Measurements from ENCODE around the gene USH2A.

USH2A gene

DNA sequence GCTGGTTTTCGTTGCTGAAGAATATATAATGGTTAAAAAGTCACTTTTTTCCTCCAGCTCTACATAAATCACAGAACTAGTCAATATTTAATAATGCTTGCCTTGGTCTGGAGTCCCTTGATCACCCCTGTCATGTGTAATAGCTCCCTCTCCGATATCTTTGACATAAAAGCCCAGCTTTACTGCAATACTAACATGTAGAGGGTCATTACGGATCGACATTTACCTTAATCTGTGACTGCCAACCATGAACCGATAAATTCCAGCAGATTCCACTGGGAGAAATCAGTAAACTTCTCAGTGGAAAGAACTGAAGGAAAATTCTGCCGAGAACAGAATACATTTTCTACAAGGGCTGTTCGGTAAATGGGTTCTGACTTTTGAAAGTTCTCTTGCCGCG is 459.6 kb downstream of the USH2A start:
- no peak for DNase-seq (ENCODE audit: low read depth in 1 of 2, low spot score in 1 of 2)

DNA sequence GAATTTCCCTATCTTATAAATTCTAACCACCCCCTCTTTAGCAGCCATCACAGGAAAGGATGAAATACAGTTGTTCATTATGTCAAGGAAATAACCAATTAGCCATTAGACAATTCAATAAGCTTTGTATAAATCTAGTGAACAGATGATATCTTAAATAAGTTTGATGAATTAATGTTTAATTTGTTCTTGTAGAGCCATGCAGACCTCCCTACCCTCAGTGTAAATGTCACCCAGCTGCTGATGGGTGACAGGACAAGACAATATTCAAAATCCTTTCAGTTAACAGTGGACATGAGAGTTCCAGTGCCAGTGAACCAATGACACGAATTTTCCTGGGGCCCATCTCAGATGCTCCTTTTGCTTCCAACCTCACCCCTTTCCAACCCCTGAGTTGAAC is 460.2 kb downstream of the USH2A start:
- no peak for DNase-seq (ENCODE audit: low read depth in 1 of 2, low spot score in 1 of 2)

- no peak for DNase-seq (ENCODE audit: low read depth in 1 of 2, low spot score in 1 of 2)
These were observed 464.4 kb downstream of the USH2A start for GRCh38 chr1:215958841-215959240.

DNA sequence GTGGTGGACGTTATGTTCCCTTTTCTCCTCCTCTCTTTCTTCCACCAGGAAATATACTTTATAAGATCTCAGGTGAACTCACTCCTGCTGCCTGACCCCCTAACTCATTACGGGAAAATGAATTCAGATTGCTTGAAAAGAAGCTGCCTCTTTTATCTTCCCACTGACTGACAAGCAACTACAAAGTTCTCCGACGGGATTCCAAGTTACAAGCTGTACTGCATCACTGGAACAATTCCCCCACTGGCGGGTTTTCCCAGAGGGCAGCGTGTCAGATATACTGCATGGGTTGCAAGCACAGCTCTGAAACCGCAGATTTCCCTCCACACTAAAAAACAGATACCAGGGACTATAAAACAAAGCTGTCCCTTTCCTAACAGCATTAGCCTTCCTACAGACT is 465.6 kb downstream of the USH2A start:
- no peak for DNase-seq (ENCODE audit: low read depth in 1 of 2, low spot score in 1 of 2)

GRCh38 chr1:215932558-215932957 is 490.7 kb downstream of the USH2A start:
- DNase-seq (ENCODE audit: low read depth in 1 of 2, low spot score in 1 of 2), result no peak

GRCh38 chr1:215926670-215927069 is 496.6 kb downstream of the USH2A start:
- DNase-seq (ENCODE audit: low read depth in 1 of 2, low spot score in 1 of 2), result no peak

DNA sequence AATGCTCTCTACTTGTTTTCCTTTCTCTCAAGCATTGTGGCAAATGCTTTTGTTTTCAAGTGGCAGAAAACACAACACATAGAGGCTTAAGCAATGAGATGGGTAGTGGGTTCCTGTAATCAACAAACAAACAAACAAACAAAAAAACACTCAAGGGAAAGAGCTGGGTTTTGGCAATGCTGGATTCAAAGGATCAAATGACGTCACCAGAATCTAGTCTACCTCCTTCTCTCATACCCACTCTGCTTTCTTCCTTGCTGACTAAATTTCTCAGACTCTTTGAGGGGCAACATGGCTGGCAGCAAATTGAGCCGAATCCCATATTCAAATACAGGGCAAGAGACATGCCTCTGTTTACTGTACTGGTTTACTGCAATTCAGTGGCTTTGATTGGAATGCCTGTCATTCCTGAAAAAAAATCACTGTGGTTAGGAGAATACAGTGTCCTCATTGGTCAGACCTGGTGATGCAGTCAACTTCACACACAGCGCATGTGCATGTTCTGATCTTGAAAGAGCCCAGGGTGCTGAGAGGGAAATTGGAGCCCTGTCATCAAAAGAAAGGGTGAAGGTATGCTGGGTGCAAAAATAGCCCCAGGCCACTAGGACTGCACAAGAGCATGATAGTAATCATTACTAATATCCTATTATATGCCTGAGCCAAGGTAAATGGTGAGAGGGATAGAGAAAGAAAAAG is 500.0 kb downstream of the USH2A start:
- DNase-seq (ENCODE audit: low read depth in 1 of 2, low spot score in 1 of 2), result no peak

DNA sequence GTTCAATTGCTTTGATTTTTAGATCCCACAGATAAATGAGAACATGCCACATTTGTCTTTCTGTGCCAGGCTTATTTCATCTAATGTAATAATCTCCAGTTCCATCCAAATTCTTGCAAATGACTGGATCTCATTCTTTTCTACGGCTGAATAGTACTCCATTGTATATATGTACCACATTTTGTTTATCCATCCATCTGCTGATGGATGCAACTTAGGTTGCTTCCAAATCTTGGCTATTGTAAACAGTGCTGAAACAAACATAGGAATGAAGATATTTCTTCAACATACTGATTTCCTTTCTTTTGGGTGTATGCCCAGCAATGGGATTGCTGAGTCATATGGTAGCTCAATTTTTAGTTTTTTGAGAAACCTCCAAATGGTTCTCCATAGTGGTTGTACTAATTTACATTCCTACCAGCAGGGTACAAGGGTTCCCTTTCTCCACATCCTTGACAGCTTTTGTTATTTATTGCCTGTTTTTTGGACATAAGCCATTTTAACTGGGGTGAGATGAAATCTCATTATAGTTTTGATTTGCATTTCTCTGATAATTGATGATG is 511.8 kb downstream of the USH2A start:
- DNase-seq (ENCODE audit: low read depth in 1 of 2, low spot score in 1 of 2), result no peak

- DNase-seq (ENCODE audit: low read depth in 1 of 2, low spot score in 1 of 2), result no peak
These were observed 517.6 kb downstream of the USH2A start for GRCh38 chr1:215905493-215906115.

DNA sequence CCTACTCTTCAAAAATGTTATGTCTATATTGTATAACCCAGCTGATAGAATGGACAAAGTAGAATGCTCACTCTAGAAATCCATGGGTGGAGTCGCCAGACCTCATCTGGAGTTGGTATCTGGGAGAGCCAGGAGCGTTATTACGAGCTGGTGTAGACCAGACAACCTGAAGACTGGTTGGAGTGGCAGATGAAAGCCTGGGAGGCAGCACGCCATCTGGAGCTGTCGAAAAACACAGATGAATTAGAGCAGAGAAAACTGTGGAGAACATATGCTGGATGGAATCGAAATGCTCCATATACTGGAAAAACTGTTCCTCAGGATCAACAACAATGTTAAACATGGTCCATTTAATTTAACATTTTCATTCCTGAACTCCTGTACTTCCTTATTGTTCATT is 522.6 kb downstream of the USH2A start:
- DNase-seq (ENCODE audit: low read depth in 1 of 2, low spot score in 1 of 2), result no peak

DNA sequence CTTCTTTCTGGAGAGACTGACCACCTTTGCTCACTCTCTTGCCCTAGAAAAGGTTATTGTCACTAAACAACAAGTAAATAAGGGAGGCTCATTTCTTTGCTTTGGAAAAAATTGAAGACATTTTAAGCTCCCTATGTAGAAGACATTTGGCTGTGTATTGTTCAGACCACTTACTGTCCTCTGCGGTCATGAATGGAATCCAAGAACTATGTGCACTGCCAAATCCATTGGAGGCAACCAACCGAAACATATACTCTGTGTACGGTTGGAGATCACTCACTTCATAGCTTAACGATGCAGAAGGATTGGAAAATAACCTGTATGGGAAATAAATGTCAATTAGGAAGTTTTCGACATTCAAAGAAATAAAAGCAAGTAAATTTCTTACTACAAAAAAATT is 523.3 kb downstream of the USH2A start:
- DNase-seq (ENCODE audit: low read depth in 1 of 2, low spot score in 1 of 2), result no peak

- DNase-seq (ENCODE audit: low read depth in 1 of 2, low spot score in 1 of 2), result no peak
These were observed 527.4 kb downstream of the USH2A start for GRCh38 chr1:215895893-215896292.

- DNase-seq (ENCODE audit: low read depth in 1 of 2, low spot score in 1 of 2), result no peak
These were observed 528.0 kb downstream of the USH2A start for GRCh38 chr1:215895276-215895675.

- DNase-seq (ENCODE audit: low read depth in 1 of 2, low spot score in 1 of 2), result no peak
These were observed 528.6 kb downstream of the USH2A start for GRCh38 chr1:215894617-215895016.

GRCh38 chr1:215891266-215892057 is 531.8 kb downstream of the USH2A start:
- DNase-seq (ENCODE audit: low read depth in 1 of 2, low spot score in 1 of 2), result no peak

- DNase-seq (ENCODE audit: low read depth in 1 of 2, low spot score in 1 of 2), result no peak
These were observed 532.8 kb downstream of the USH2A start for GRCh38 chr1:215890438-215890837.

DNA sequence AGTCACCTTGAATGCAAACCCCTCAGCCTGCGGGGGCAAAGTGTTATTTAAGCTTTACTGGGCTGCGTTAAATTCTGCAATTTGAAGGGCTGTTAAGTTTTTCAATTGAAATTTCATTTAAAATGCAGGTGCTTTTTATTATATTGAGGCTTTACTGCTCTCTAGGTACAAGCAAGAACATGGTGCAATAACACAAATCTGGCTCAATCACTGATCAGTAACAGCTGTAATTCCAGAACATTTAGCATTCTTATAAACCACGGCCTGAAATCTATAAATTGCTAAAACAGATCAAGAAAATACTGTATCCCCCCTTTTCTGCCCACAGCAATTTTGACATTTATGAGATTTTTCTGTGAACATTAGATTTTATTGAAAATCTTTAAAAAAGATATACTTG is 533.4 kb downstream of the USH2A start:
- DNase-seq (ENCODE audit: low read depth in 1 of 2, low spot score in 1 of 2), result no peak

DNA sequence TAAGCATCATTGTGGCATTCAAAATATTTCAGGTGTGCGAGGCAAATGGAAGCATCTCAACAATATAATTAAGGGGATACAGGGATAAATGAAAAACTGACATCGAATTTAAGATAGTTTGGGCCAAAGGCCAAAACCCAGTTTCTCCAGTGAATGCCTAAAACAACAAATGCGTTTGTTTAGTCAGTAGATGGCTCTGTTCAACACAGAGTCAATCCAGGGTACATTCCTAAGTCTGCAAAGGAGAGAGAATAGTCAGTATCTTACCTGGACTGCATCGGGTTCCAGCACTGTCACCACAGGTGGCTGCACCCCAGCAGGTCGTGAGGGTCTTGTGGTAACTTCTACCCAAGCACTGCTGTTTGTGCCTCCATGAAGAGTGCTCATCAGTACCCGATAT is 535.1 kb downstream of the USH2A start:
- no peak for DNase-seq (ENCODE audit: low read depth in 1 of 2, low spot score in 1 of 2)

DNA sequence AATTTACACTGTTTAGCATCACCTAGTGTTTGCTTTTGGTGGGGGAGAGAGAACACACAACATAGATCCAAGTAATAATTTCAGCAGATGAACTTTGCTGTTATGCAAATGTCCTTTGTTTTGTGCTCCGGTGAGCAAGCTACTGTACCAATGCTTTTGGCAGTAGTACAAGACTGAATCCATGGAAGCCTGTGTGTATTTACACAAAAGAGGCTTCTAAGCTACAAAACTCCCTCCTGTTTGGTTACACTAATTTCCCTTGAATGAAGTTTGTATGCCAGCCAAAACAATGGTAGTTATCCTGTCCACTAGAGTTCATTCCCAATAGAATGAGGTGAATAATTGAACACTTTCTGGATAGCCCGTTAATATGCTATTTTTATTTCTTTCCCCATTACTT is 535.6 kb downstream of the USH2A start:
- no peak for DNase-seq (ENCODE audit: low read depth in 1 of 2, low spot score in 1 of 2)

DNA sequence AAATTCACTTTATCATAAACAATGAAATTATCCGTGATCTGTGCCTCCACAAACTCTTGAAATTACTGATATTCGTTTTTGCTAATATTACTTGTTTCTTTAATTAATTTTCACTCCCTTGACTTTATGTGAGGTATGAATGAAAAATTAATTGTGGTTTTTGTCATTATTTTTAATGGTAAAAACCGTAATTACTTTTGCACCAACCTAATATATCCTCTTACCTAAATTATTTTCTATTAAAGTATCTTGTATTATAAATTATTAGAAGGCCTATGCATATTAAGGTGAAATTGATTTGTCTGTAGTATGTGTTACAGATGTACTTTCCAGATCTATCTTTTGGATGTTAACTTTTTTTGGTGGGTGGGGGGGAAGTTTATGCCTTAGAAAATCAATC is 540.2 kb downstream of the USH2A start:
- no peak for DNase-seq (ENCODE audit: low read depth in 1 of 2, low spot score in 1 of 2)

DNA sequence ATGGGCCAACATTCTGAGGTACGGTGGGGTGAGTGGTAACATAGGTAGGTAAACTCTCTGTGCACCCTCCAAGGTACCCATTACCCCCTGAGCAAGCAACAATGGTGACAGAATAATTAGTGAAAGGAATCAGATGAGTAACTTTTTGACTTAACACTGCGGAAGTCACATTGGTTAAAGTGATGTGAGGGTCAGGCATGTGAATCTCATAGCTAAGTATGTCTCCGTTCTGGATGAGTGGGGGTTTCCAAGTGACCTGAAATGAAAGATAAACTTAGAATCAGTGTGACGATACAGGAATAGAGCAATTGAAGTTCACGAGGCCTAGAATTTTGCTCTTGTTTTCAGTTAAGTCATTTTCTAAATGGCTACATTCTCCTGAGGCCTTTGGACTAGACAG is 544.4 kb downstream of the USH2A start:
- no peak for DNase-seq (ENCODE audit: low read depth in 1 of 2, low spot score in 1 of 2)

GRCh38 chr1:215878128-215878527 is 545.1 kb downstream of the USH2A start:
- DNase-seq (ENCODE audit: low read depth in 1 of 2, low spot score in 1 of 2), result no peak

Data from stimulated activated CD4-positive, alpha-beta T cell treated with anti-CD3 and anti-CD28 coated beads, Interleukin-15, amount 100 ng/mL, for 1 hour (primary cell).